Peyer's patch (tissue), 4 donors: Measurements from ENCODE around the gene BIN2. TPM values are rescaled to one million over a fixed set of nuclear protein-coding genes. Genes with fewer than 3 reads are reported as not detected.
"Not testable (repeated sequence)": the region's sequence is repeated elsewhere in the genome, so short reads cannot be mapped to it uniquely, and the experiment has no call there.

ENCODE experiments used
- DNase-seq, 3 donors: peaks; one replicate each; pipeline ENCODE4 v3.0.0-alpha.2; 2017 to 2019
- H3K27ac ChIP-seq, 4 donors: fragments of 200-600 bp; sonication (generic); one replicate each; pipeline ENCODE4 v1.5.1; 2016 to 2019
- H3K27me3 ChIP-seq, 2 donors: fragments of 200-600 bp; sonication (generic); one replicate each; pipeline ENCODE4 v1.5.1; 2019
- H3K36me3 ChIP-seq, 3 donors: fragments of 200-600 bp; sonication (generic); one replicate each; pipeline ENCODE4 v1.5.1; 2016 to 2019
- H3K4me1 ChIP-seq, 4 donors: fragments of 200-600 bp; sonication (generic); one replicate each; pipeline ENCODE4 v1.5.1; 2016 to 2019
- H3K4me3 ChIP-seq, 4 donors: fragments of 200-600 bp; sonication (generic); 1 replicate in 3 of 4; 2 replicates in 1 of 4; pipeline ENCODE4 v1.5.1; 2016 to 2019; ENCODE audit warnings: mild to moderate bottlenecking in 1 of 4
- H3K9me3 ChIP-seq, 4 donors: fragments of 200-600 bp; sonication (generic); one replicate each; pipeline ENCODE4 v1.5.1; 2016 to 2019; ENCODE audit warnings: mild to moderate bottlenecking in 1 of 4
- CTCF ChIP-seq, 6 experiments: fragments of 450-650 bp in 4 of 6; fragments of 200-600 bp in 2 of 6; sonication (generic) in 1 of 6; IDR thresholded peaks; one replicate each; pipeline ENCODE4 v1.5.1; 2017 to 2019; ENCODE audit warnings: antibody characterized with exemption in 6 of 6, mild to moderate bottlenecking in 3 of 6, moderate library complexity in 1 of 6
- POLR2A ChIP-seq, 2 donors: fragments of 450-650 bp; IDR thresholded peaks; one replicate each; pipeline ENCODE4 v1.5.1; 2017; ENCODE audit warnings: antibody characterized with exemption in 2 of 2, mild to moderate bottlenecking in 2 of 2, moderate library complexity in 2 of 2
- total RNA-seq, 4 donors: library from RNA; depleted of rRNA; stranded (reverse); fragments of >200 nt; gene quantifications; one replicate each; pipeline ENCODE4 v1.1.0, GENCODE V29; 2016

BIN2 gene
- total RNA-seq, 4 donors from 2014 or later: 2.3 to 38.0 (median 5.6) TPM

- Histone ChIP-seq H3K4me1 (no peaks in the 10 kb centered on the region), H3K27ac (no peak overlapping the region), H3K4me3 (no peak overlapping the region), H3K36me3 (no peaks in the 10 kb centered on the region), H3K27me3 (no peaks in the 10 kb centered on the region), H3K9me3 (no peaks in the 10 kb centered on the region)
- TF ChIP-seq CTCF (IDR thresholded peaks at IDR 0.05) (no peak), POLR2A (IDR thresholded peaks at IDR 0.05) (no peak)
- no peak for DNase-seq
Measured at GRCh38 chr12:51263341-51263740, 60.6 kb downstream of the BIN2 start.

GRCh38 chr12:51262758-51263177 lies 61.2 kb downstream of the BIN2 start:
- TF ChIP-seq POLR2A (IDR thresholded peaks at IDR 0.05) (no peak), CTCF (IDR thresholded peaks at IDR 0.05) (peak in 4 of 6 experiments; percentile 42 to 65 (median 60))
- Histone ChIP-seq H3K9me3 (no peaks in the 10 kb centered on the region), H3K4me1 (no peaks in the 10 kb centered on the region), H3K4me3 (no peak overlapping the region), H3K27ac (no peak overlapping the region), H3K27me3 (no peaks in the 10 kb centered on the region), H3K36me3 (no peaks in the 10 kb centered on the region)
- peak in 2 of 3 donors; percentile 76 to 84 for DNase-seq

GRCh38 chr12:51259600-51259999 lies 64.4 kb downstream of the BIN2 start:
- H3K36me3 ChIP-seq, H3K4me3 ChIP-seq, H3K27me3 ChIP-seq, H3K9me3 ChIP-seq, H3K27ac ChIP-seq, DNase-seq, H3K4me1 ChIP-seq: not testable (repeated sequence)

- DNase-seq: peak in 1 of 3 donors; percentile 29
- TF ChIP-seq CTCF (IDR thresholded peaks at IDR 0.05) (no peak), POLR2A (IDR thresholded peaks at IDR 0.05) (no peak)
- no peaks in the 10 kb centered on the region for H3K27me3 ChIP-seq
- H3K36me3 ChIP-seq: no peaks in the 10 kb centered on the region
- H3K9me3 ChIP-seq: no peaks in the 10 kb centered on the region
- H3K27ac ChIP-seq: no peak overlapping the region
- H3K4me1 ChIP-seq: no peaks in the 10 kb centered on the region
- H3K4me3 ChIP-seq: no peak overlapping the region
Measured at GRCh38 chr12:51254536-51254935, 69.4 kb downstream of the BIN2 start.

- H3K27me3 ChIP-seq: no peaks in the 10 kb centered on the region
- no peak for TF ChIP-seq CTCF (IDR thresholded peaks at IDR 0.05)
- TF ChIP-seq POLR2A (IDR thresholded peaks at IDR 0.05): no peak
- no peaks in the 10 kb centered on the region for H3K9me3 ChIP-seq
- no peak overlapping the region for H3K4me3 ChIP-seq
- no peak overlapping the region for H3K27ac ChIP-seq
- H3K36me3 ChIP-seq: no peaks in the 10 kb centered on the region
- no peak for DNase-seq
- H3K4me1 ChIP-seq: no peaks in the 10 kb centered on the region
Measured at GRCh38 chr12:51253276-51253675, 70.7 kb downstream of the BIN2 start.

GRCh38 chr12:51247523-51248206 lies 76.3 kb downstream of the BIN2 start:
- Histone ChIP-seq H3K4me3 (no peak overlapping the region), H3K4me1 (peaks cover 0 to 19% (median 0%) of the 10 kb centered on the region in 4 donors), H3K27me3 (no peaks in the 10 kb centered on the region), H3K9me3 (no peaks in the 10 kb centered on the region), H3K36me3 (peaks cover 0 to 18% (median 0%) of the 10 kb centered on the region in 3 donors), H3K27ac (peak overlapping the region in 1 of 4 donors; percentile 6)
- no peak for DNase-seq
- TF ChIP-seq CTCF (IDR thresholded peaks at IDR 0.05): no peak
- no peak for TF ChIP-seq POLR2A (IDR thresholded peaks at IDR 0.05)
